Ovary (tissue), 9 donors: Measurements from ENCODE around the gene GRAP2. TPM values are rescaled to one million over a fixed set of nuclear protein-coding genes. Genes with fewer than 3 reads are reported as not detected.
"Not testable (repeated sequence)": the region's sequence is repeated elsewhere in the genome, so short reads cannot be mapped to it uniquely, and the experiment has no call there.

Experiments used
- DNase-seq, 5 donors: peaks; one replicate each; pipeline ENCODE4 v3.0.0-alpha.2; 2019 to 2020
- H3K27ac ChIP-seq, 2 donors: fragments of 200-600 bp; one replicate each; pipeline versions ENCODE4 v1.5.1 to v1.8.0; 2019 to 2022
- H3K27me3 ChIP-seq: fragments of 200-600 bp; one replicate; pipeline ENCODE4 v1.8.0; 2022
- H3K36me3 ChIP-seq: fragments of 200-600 bp; sonication (generic); one replicate; pipeline ENCODE4 v1.5.1; 2019
- H3K4me1 ChIP-seq: one replicate; pipeline ENCODE4 v1.8.1; 2013; ENCODE audit warnings: mild to moderate bottlenecking, moderate library complexity; ENCODE audit not compliant: insufficient read depth
- H3K4me3 ChIP-seq: fragments of 200-600 bp; sonication (generic); one replicate; pipeline ENCODE4 v1.5.1; 2017
- H3K9me3 ChIP-seq, 2 donors: fragments of 200-600 bp in 1 of 2; sonication (generic) in 1 of 2; one replicate each; pipeline versions ENCODE4 v1.5.1 to v1.8.1; 2013 to 2019; ENCODE audit warnings: mild to moderate bottlenecking in 1 of 2, moderate library complexity in 1 of 2
- CTCF ChIP-seq, 3 donors: fragments of 450-650 bp in 2 of 3; fragments of 200-600 bp in 1 of 3; IDR thresholded peaks; one replicate each; pipeline versions ENCODE4 v1.5.1 to v1.8.0; 2016 to 2022; ENCODE audit warnings: antibody characterized with exemption in 3 of 3, mild to moderate bottlenecking in 1 of 3
- EP300 ChIP-seq: sonication (generic); formaldehyde crosslinking; IDR thresholded peaks from one replicate; pipeline ENCODE4 v1.6.1; 2017; ENCODE audit warnings: antibody characterized with exemption
- POLR2A ChIP-seq: fragments of 450-650 bp; IDR thresholded peaks from one replicate; pipeline ENCODE4 v1.6.1; 2017; ENCODE audit warnings: antibody characterized with exemption, mild to moderate bottlenecking, moderate library complexity
- WGBS, 3 donors: extraction: QIAGEN DNeasy Blood & Tissue Kit in 1 of 3; methylation state at CpG; one replicate each; pipeline versions ENCODE4 v1.1.5 to v1.1.7; 2013 to 2017; 5-methylcytosine and 5-hydroxymethylcytosine counted together
- intact Hi-C, 4 donors: fragments of 100-400 bp; cut with DNase I; formaldehyde crosslinking; loops; one replicate each; pipeline versions ENCODE4 v1.11.0 to v1.15.1; 2022 to 2023
- polyA plus RNA-seq, 2 donors: library from polyadenylated mRNA; stranded (reverse); fragments of 200-250 nt in 1 of 2; fragments of 350-450 nt in 1 of 2; fragmentation: Illumina TruSeq in 1 of 2; extraction: RNeasy Lipid Tissue Mini Kit (QIAGEN cat#74804) in 1 of 2; gene quantifications; one replicate each; pipeline ENCODE4 v1.2.3, GENCODE V29; 2013 to 2014
- total RNA-seq, 7 donors: library from RNA; depleted of rRNA in 2 of 7; stranded (reverse); fragments of >200 nt in 2 of 7; fragmentation: NEBNext Ultra II Directional in 3 of 7; extraction: Animal tissue kit (Norgen Biotek cat#: 25700) in 3 of 7; gene quantifications; one replicate each; pipeline versions ENCODE4 v1.1.0 to v1.2.4, GENCODE V29; 2016 to 2023
- donor health status: DM: no; HTN: no; CAD: no; lungs with moderate emphysema.
- donor health status: DM: no; HTN: no; CAD: no.
- donor health status: Bipolar disorder and iron deficiency.
- donor health status: DM: yes; HTN: yes; CAD: no.
- donor health status: DM: no; HTN: no; CAD: no.
- donor health status: DM: yes; HTN: yes; CAD: no.

GRAP2 gene
- total and polyA plus RNA-seq, 9 donors, result 0.46 to 2.0 (median 0.75) TPM; not detected in 1

GRCh38 chr22:39992088-39992826 is 91.4 kb downstream of the GRAP2 start:
- WGBS, 3 donors, result 84 to 87% (median 85%) methylated on average over 5 of the region's 5 CpGs
- H3K36me3 ChIP-seq, result no peaks in the 10 kb centered on the region
- H3K27me3 ChIP-seq, result no peaks in the 10 kb centered on the region
- no peaks in the 10 kb centered on the region for H3K4me1 ChIP-seq
- no peaks in the 10 kb centered on the region for H3K9me3 ChIP-seq
- no peak for TF ChIP-seq CTCF (IDR thresholded peaks at IDR 0.05)
- intact Hi-C loops, result no loop called here
- no peak overlapping the region for H3K27ac ChIP-seq
- DNase-seq, result no peak
- no peak overlapping the region for H3K4me3 ChIP-seq

- H3K36me3 ChIP-seq, H3K4me3 ChIP-seq, H3K27ac ChIP-seq, intact Hi-C loops, DNase-seq, H3K4me1 ChIP-seq, H3K27me3 ChIP-seq, H3K9me3 ChIP-seq: not testable (repeated sequence)
- WGBS, 3 donors, result 91 to 93% (median 91%) methylated on average over 7 of the region's 7 CpGs
Observed at GRCh38 chr22:39992894-39993293, 92.0 kb downstream of the GRAP2 start.

- WGBS, 3 donors, result 49 to 52% (median 51%) methylated on average over 18 to 20 of the region's 20 CpGs
- no peak overlapping the region for H3K4me3 ChIP-seq
- DNase-seq, result no peak
- H3K4me1 ChIP-seq, result no peaks in the 10 kb centered on the region
- no peaks in the 10 kb centered on the region for H3K27me3 ChIP-seq
- intact Hi-C loops, result no loop called here
- no peaks in the 10 kb centered on the region for H3K9me3 ChIP-seq
- TF ChIP-seq CTCF (IDR thresholded peaks at IDR 0.05), result no peak
- H3K27ac ChIP-seq, result no peak overlapping the region
- H3K36me3 ChIP-seq, result no peaks in the 10 kb centered on the region
Observed at GRCh38 chr22:39994041-39994565, 93.2 kb downstream of the GRAP2 start.

- WGBS, 3 donors, result 5 to 16% (median 7%) methylated on average over 26 to 115 of the region's 115 CpGs
- Histone ChIP-seq H3K27me3 (no peaks in the 10 kb centered on the region), H3K4me1 (no peaks in the 10 kb centered on the region), H3K9me3 (no peaks in the 10 kb centered on the region), H3K27ac (no peak within 1 kb of the TSS), H3K36me3 (no peaks in the 10 kb centered on the region), H3K4me3 (peak within 1 kb of the TSS; percentile 25)
- no peak for TF ChIP-seq POLR2A
- TF ChIP-seq EP300, result no peak
- TF ChIP-seq CTCF (IDR thresholded peaks at IDR 0.05), result no peak
- DNase-seq, result peak in 3 of 5 donors; percentile 21 to 59 (median 30)
- intact Hi-C loops, result no loop called here
Observed at GRCh38 chr22:39994566-39995392, 93.9 kb downstream of the GRAP2 start, which contains the start of gene FAM83F. Gene FAM83F, plus strand, starts transcription at chr22:39994954. Its CDS starts 89 bp downstream, at chr22:39995043.
